KBM-7 (cell line): Measurements from ENCODE around the gene KAT6B.
"Not testable (repeated sequence)": the region's sequence is repeated elsewhere in the genome, so short reads cannot be mapped to it uniquely, and the experiment has no call there.

ENCODE experiments used
- DNase-seq: peaks from one replicate; pipeline ENCODE4 v3.0.0-alpha.2; 2015
- in situ Hi-C: fragments of 300-500 bp; cut with MboI; formaldehyde crosslinking; loops from 2 replicates; pipeline ENCODE4 v1.14.3; 2020; ENCODE audit warnings: low sequenced_read_pairs, low pct_unique_long_range_greater_than_20kb, mixed read lengths

KAT6B gene

GRCh38 chr10:74881253-74881884, 55.0 kb downstream of the KAT6B start:
- DNase-seq: no peak
- in situ Hi-C loops: no loop called here

DNA sequence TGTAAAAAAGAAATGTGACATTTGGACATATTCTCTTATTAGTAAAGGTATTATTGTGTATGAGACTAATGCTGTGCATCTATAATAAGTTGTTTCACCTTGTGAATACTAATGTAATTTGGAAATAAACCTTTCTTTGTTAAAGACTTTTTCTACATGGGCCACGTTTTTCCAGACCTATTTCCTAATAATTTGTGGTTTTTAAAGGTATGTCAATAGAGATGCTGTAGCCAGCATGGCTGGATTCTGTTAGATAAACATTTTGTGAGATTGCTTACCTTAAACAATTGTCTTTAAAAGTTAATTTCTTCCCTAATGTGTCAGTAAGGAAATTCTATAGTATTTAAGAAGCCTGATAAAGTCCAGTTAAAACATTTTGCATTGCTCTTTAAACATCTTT, 56.0 kb downstream of the KAT6B start:
- no peak for DNase-seq
- in situ Hi-C loops: no loop called here

GRCh38 chr10:74882831-74883230, 56.4 kb downstream of the KAT6B start:
- in situ Hi-C loops: no loop called here
- no peak for DNase-seq

DNA sequence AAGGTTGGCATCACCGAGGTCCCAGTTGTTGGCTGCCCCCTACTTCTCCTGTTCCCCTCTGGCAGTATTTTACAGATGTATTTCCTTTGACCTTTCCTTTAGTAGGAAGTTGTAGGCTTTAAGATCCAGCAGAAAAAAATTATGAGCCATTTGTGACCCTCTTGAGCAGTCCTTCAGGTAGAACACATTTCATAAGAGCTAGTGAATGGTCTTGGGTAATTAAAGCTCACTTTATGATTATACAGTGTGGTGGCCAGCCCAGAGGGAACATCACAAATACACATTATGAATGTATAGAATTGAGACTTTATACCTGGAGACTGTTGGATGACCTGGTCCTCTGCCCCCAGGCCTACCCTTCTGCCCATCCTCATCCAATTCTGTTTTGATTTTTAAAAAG, 57.0 kb downstream of the KAT6B start:
- in situ Hi-C loops: no loop called here
- DNase-seq: no peak

DNA sequence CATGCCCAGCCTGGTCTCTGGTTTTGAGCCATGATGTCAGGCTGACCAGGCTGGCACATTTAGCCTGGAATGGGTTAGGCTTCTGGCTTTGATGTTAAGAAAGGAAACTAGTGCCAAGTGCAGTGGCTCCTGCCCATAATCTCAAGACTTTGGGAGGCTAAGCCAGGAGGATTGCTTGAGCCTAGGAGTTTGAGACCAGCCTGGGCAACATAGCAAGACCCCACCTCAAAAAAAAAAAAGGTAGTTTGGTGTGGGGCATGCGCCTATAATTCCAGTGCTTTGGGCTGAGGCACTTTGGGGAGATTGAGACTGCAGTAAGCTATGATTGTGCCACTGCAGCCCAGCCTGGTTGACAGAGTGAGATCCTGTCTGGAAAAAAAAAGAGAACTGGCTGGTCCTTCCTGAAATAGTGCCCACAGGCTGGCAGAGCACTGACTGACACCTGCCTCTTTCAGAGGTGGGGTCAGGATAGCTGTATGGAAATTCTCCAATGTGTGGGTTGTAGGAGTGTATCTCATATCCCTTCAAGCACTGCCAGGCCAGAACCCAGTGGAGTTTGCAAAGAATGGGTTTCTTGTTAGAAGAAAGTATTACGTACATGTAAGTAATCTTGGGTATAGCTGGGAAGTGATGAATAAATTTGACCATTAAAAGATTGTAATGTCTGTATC, 61.3 kb downstream of the KAT6B start:
- DNase-seq: no peak
- in situ Hi-C loops: no loop called here

- DNase-seq: no peak
- in situ Hi-C loops: no loop called here
These were observed 62.7 kb downstream of the KAT6B start for GRCh38 chr10:74888962-74889661.

- DNase-seq: no peak
- in situ Hi-C loops: no loop called here
These were observed 63.2 kb downstream of the KAT6B start for GRCh38 chr10:74889662-74889998.

DNA sequence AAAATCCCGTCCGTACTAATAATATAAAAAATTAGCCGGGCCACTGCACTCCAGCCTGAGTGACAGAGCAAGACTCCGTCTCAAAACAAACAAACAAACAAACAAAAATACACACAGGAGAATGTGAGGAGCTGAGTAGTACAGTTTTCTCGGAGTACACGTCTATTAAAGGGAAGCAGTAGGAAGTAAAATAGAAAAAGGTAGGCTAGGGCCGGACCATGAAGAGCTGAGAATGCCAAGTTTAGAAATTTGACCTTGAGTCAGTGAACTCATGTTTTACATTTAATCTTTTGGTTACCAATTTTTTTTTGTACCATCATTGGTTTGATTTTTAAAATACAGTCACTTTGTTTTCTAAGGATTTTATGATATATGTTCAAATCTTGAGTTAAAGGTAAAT, 64.1 kb downstream of the KAT6B start:
- DNase-seq: no peak
- in situ Hi-C loops: no loop called here

DNA sequence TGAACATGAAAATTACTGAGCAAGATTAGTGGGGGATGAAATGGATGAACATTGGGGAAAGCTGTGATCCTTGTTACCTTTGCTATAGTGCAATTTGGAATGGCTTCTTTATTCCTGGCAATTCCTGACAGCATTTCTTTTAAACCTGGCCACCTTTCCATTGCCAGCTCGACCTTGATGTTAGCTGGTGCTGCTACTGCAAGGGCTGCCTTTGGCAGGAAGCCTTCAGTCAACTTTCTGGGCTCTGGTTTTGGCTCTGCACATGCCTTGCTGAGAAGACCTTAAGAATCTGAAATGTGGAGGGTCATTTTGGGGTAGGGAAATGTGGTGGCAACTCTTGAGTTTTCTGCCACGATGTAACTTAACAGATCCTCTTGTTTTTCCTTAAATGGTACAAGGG, 64.7 kb downstream of the KAT6B start:
- no peak for DNase-seq
- in situ Hi-C loops: no loop called here

GRCh38 chr10:74892839-74893238, 66.4 kb downstream of the KAT6B start:
- in situ Hi-C loops: no loop called here
- no peak for DNase-seq

DNA sequence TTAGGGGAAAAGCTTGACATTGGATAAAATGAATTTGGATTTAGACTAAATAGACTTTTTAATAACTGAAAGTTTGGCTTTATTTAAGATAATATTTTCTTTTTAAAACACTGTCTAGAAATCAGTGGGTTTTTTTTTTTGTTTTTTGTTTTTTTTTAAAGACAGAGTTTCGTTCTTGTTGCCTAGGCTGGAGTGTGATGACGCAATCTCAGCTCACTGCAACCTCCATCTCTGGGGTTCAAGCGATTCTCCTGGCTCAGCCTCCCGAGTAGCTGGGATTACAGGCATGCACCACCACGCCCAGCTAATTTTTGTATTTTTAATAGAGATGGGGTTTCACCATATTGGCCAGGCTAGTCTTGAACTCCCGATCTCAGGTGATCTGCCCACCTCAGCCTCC, 66.9 kb downstream of the KAT6B start:
- in situ Hi-C loops, DNase-seq: not testable (repeated sequence)

DNA sequence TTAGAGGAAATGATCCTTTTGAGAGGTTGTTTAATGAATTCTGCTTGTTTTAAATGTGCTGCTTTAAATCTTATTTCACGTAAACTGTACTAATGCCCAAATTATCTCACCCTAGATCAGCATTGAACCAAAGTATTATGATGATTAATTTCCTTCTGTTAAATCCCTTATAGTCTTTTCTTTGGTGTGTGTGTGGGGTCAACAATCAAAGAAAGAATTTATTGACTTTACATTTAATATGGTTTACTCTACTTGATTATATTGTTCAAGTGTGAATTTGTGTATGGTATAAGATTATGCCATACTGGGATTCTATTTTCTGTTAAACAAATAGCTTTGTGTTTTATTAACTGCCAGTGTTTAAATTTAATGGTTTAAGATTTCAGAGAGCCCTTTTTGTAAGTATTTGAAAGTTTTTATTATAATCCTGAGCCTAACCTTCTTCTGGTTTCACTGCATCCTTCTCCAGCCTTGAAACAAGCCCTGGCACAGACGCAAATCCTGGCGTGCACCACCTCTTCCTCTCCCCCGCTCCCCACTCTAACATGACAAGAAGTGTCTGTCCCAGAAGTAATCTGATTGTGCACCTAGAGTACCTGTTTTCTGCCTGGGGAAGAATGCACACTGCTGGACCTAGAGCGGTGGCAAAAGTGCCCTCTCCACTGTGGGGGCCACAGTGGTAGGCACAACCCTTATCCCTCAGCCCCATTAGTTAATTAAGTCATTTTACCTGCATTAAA, 70.6 kb downstream of the KAT6B start:
- in situ Hi-C loops: no loop called here
- DNase-seq: no peak

- peak; percentile 30 for DNase-seq
- in situ Hi-C loops: no loop called here
These were observed 72.0 kb downstream of the KAT6B start for GRCh38 chr10:74898201-74898976.

- in situ Hi-C loops: no loop called here
- no peak for DNase-seq
These were observed 73.9 kb downstream of the KAT6B start for GRCh38 chr10:74900297-74900696.

GRCh38 chr10:74901301-74901700, 74.9 kb downstream of the KAT6B start:
- in situ Hi-C loops: no loop called here

DNA sequence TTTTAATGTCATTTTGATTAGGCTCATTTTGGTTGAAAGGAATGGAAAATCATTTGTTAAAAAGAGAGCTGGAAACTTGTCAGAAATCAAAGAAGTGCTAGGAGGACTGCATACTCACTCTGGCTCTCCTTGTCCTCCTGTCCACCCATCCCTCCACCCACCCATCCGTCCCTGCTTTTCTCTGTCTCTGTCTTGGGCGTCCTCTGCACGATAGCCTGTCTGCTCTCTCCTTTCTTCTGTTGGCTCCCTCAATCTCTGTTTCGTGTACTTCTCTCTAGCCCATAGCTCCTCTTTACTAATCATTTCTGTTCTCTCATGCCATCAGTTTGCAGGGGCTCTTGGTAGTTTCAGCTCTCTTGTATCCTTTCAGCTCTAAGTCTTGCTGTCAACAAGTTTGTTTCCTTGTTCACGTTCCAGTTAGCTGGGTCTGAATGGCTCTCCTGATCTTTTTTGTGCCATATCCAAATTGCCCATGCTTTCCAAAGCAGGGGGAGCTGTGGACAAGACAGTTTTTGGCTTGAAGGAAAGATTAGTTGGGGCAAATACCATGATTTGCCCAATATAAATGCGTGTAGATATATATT, 75.6 kb downstream of the KAT6B start:
- in situ Hi-C loops: no loop called here
- DNase-seq: no peak

More at GRCh38 chr10:74901301-74901700, 74.9 kb downstream of the KAT6B start:
- no peak for DNase-seq

DNA sequence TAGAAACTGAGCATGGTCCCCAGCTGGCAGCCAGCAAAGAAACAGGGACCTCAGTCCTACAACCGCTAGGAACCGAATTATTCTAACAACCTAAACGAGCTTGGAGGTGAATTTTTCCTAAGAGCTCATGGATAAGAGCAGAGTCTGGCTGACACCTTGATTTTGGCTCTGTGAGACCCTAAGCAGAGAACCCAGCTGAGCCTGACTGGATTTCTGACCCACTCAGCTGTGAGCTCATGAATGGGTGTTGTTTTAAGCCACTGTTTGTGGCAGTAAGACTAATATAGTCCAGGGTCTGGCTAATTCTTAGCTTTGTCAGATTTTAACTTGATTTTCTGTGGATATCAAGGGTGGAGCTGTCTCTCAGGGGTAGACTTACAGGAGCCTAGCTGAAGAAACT, 77.1 kb downstream of the KAT6B start:
- no peak for DNase-seq
- in situ Hi-C loops: no loop called here

GRCh38 chr10:74906611-74907198, 80.3 kb downstream of the KAT6B start:
- in situ Hi-C loops: no loop called here
- DNase-seq: peak; percentile 38

- no peak for DNase-seq
These were observed 83.3 kb downstream of the KAT6B start for GRCh38 chr10:74909670-74910069.

More at GRCh38 chr10:74909670-74910069, 83.3 kb downstream of the KAT6B start:
- in situ Hi-C loops: no loop called here
